Posterior vena cava (tissue), 2 donors: ENCODE results near the gene NET1. TPM values are rescaled to one million over a fixed set of nuclear protein-coding genes. Genes with fewer than 3 reads are reported as not detected.
"Not testable (repeated sequence)": the region's sequence is repeated elsewhere in the genome, so short reads cannot be mapped to it uniquely, and the experiment has no call there.

Experiments
- DNase-seq: peaks from one replicate; pipeline ENCODE4 v3.0.0-alpha.2; 2020; ENCODE audit warnings: low spot score
- intact Hi-C, 2 donors: fragments of 100-400 bp; cut with DNase I; formaldehyde crosslinking; loops; one replicate each; pipeline versions ENCODE4 v1.14.1 to v1.14.2; 2022 to 2023
- total RNA-seq, 2 donors: library from RNA; stranded (reverse); fragmentation: NEBNext Ultra II Directional; extraction: Animal tissue kit (Norgen Biotek cat#: 25700); gene quantifications; one replicate each; pipeline ENCODE4 v1.2.1, GENCODE V29; 2021
- donor health status: DM: yes; HTN: yes; CAD: no.
- donor health status: DM: yes; HTN: yes; CAD: no.

Gene NET1
- total RNA-seq, 2 donors from 2014 or later: 99.3 to 113 TPM

DNA sequence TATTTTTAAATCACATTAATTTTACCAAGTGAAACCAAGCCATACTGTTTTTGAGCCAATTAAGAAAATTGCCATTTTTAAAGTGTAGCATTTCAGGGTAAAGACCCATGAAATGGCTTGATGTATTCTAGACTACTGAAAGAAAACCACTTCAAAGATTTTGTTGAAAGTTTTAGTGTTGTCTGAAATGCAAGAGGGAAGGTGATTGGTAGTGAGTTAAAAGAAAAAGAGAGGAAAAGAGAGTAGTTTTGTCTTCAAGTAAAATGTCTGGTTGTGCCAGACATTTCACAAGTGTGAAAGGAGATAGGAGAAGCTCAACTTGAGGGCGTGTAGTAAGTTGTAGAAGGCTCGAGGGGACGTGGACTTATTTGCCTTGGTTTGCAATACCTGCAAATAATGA lies 45.4 kb downstream of the NET1 start:
- intact Hi-C loops: loop anchor here in 1 of 2 donors (10.0 kb wide), 1 partner anchor 87 kb away; no protein-coding TSS in a partner anchor
- DNase-seq: no peak

DNA sequence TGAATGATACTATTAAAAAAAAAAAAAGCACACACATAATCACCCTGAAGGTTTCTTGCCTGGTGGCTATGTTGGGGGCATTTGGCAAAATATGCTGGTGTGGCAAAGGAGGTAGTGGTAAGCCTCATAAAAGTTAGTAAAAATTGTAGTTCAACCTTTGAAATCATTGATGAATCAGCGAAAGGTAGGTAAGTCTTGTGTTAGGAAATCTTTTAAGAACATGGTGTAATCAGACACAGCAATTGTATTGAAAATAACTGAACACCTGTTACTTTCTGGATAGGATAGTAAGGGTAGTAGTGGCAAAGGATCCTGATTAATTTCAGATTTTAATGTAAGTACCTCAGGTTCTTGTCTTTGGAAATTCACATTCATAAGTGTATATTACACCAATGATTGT lies 46.1 kb downstream of the NET1 start:
- no peak for DNase-seq
- intact Hi-C loops: loop anchor here in 1 of 2 donors (10.0 kb wide), 1 partner anchor 86 kb away; no protein-coding TSS in a partner anchor

DNA sequence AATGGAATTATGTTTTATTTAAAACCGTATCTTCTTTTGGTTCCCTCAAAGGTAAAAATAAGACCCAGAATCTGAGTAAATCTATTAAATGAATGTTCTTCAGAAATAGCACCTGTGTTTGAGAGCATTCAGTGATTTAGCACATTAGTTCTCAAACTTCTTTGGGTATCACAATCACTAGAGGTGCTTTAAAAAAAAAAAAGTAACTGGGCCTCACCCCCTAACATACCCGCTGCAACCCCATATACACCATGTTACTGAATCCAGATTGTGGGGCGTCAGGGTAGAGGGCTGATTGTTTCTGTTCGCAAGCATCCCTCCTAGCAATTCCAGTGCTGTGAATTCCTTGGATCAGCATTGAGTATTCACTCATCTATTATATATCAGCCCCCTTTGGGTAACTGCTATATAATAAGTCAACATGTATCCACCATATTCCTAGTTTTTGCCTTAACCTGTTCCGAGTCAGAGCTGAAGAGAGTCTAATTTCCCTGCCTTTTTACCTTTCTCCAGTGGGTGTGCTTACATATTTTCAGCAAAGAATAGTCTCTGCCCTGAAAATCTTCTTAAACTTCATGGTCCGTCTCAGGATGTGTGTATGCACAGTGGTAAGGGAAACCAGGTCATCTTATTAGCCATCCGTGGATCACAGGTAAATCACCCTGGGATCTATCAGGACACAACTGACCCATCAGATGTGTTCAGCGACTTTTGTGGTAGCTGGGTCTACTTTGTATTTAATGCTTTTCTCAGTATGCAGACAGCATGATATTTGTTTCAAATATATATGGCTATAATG lies 46.8 kb downstream of the NET1 start:
- no peak for DNase-seq

DNA sequence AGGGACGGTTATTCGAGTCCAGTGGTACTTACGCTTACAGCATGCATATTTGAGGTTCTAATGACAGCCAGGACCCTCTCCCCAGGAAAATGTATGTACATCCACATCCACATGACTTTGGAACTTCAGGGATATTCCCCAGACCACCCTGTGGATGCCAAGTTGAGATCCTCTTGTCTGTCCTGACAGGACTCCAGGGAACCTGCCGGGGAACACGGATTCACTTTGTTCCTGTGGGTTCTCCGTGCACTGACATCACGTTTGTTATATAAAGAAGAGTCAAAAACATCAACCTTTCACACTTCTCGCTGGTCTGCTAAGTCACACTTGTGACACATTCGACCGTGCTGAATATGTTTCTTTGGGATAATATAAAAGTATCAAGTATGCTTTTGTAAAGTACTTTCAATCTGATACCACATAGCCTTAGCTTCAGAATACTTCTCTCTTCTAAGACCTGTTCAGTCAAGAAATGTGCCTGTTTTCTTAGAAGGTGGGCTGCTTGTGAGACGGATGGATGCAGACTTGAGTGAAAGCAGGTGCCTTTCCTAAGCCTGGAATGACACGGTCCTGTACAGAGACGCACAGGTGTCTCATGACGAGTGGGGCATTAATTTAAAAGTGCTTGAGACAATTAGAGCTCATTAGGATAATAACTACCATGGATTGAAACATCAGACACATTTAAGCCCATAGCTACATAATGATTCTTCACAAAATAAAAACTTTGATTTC lies 48.3 kb downstream of the NET1 start:
- intact Hi-C loops: no loop called here
- no peak for DNase-seq

More for the DNA sequence above, 46.8 kb downstream of the NET1 start:
- intact Hi-C loops: loop anchor here in 1 of 2 donors (10.0 kb wide), 1 partner anchor 86 kb away; no protein-coding TSS in a partner anchor

DNA sequence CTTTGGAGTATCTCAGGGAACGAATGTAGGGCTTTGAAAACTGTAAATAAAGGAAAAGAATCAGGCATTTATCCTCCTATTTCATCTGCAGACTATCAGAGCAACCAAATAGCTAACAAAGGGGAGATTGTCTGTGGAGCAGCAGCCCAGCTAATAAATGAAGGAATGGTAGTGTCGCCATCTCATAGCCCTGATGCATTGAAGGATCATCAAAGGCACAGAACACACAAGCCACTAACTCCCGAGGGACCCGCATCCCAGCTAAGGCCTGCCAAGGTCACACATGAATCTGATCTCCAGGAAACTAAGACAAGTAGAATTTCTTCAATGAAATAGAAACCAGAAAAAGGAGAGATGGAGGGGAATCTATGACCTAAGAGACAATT lies 48.8 kb downstream of the NET1 start:
- intact Hi-C loops: no loop called here
- DNase-seq: no peak

DNA sequence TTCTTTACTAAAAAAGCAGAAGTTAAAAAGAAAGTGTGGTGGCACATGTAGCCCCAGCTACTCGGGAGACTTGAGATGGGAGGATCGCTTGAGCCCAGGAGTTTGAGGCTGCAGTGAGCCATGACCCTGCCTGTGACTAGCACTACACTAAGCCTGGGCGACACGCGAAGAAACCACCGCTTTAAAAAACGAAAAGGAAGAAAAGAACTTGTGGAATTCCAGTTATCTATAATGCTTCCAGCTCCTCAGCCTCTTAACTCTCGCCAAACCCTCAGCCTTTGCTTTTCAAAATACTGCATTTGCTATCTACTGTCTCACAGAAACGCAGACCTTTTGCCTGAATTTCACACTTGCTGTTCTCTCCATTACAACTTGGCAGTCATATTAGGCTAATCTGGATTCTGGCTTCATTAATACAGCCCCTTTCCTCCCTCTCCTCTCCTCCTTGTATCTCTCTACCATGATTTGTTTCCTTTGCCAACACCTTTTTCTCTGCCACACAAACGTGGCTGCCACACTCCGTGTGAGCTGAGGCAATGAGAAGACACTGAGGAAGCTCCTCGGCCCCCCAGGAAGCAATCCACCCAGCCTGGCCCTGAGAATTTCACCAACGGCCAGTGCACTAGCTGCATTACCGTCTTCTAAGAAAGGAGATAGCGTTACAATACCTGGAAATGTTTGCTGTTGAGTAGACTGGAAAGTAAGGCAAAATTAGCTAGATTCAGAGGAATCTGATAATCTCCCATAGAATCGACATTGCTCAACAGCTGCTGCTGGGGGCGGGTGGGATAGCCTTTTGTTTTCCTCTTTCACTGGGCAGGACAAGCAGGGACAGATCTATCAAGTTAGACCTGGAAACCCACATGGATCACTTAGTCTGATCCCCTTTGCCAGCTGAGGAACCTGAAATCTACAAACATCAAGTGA lies 49.8 kb downstream of the NET1 start:
- intact Hi-C loops: no loop called here
- no peak for DNase-seq

DNA sequence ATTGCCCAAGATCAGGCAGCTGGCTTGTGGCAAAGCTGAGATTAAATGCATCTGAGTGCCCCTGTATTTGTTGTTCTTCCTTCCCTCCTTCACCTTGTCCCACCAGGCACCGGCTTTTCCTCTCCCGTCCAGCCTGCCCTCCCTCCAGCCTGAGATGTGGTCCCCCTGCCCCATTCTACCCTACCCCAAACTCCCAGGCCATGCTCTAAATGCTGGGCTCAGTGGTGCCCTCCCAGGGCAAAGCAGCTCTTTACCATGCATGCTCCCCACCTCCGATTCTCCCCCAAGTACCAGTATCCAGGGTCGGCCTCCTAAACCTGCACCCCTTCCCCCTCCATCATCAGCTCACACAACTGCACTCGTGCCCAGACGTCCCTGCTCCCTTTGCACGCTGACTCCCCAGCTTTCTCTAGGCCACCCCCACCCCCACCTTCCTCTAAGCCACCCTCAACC lies 50.5 kb downstream of the NET1 start:
- intact Hi-C loops: no loop called here
- no peak for DNase-seq

DNA sequence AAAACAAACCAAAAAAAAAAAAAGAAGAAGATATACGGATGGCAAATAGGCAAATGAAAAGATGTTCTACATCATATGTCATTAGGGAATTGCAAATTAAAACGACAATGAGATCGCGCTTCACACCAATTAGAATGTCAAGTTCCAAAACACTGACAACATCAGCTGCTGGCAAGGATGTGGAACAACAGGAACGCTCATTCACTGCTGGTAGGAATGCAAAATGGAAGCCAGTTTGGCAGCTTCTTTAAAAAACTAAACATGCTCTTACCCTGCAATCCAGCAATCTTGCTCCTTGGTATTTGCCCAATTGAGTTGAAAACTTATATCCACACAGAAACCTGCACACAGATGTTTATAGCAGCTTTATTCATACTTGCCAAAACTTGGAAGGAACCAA lies 52.2 kb downstream of the NET1 start:
- intact Hi-C loops: no loop called here
- DNase-seq: no peak

DNA sequence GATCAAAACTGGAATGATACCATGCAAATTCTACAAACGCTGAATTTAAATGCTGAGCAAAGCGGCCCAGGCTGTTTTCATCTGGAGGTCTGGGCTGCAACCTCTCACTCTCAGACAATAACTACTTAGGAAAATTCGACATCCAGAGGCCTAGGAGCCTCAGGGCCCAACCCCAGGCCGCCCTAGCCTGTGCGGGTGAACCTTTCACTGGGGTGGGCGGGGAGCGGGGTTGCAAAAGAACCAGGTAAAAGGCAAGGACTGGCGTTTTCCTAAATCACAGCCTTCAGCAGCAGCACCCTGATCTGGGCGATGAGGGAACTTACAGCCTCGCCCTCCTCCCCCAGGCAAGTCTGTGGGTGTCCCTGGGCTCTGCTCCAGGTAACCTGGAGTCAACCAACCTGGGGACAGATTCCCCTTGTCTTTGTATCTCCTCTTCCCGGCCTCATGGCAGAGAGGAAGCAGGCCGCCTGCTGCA lies 53.7 kb downstream of the NET1 start:
- intact Hi-C loops: no loop called here
- DNase-seq: no peak

DNA sequence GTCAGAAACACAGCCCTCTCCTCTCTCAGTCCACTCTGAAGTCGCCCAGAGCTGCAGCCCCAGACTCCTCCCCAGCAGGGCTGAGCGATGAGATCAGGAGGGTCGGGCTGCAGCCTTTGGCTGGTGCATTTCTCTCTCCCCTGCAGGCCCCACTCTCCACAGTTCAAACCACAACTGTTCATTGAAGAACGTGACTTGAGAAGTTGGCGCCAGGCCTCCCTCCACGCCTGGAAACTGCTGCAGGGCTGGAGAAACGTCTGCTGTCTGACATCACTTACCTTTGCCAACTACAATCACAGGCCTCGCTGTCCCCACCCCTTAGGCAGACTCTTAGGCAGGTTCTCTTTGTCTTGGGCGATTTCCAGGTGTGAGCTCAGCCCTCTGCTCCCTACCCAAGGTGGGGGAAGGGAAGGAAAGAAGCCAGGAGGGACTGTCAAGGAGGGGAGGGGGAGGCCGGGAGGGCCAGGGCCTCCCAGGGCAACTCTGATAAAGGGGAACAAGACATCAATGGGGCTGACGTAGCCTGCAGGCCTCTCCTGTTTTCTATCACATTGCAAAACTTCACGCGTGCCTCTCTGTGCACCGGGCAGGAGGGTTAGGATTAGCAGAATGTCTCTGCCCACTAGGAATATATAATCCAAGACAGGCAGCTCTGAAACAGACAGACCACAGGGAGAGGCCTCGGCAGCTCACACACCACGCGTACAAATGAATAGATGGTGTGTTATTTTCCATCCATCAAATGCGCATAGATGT lies 54.3 kb downstream of the NET1 start:
- intact Hi-C loops: no loop called here
- no peak for DNase-seq

DNA sequence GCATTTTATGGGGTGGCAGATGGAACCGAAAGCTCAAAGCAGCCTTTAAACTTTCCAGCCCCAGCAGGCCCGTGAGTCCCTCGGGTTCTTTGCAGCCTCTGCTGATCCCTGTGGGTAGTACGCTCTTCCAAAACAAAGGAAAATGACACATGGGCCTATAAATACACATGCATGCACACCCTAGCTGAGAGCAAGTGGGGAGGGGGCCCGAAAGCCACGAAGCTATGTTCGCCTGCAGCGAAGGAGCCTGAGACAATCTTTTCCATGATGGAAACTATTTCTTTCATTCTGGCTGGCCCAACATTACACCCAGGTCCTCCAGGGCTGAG lies 54.8 kb downstream of the NET1 start:
- DNase-seq: no peak
- intact Hi-C loops: no loop called here

DNA sequence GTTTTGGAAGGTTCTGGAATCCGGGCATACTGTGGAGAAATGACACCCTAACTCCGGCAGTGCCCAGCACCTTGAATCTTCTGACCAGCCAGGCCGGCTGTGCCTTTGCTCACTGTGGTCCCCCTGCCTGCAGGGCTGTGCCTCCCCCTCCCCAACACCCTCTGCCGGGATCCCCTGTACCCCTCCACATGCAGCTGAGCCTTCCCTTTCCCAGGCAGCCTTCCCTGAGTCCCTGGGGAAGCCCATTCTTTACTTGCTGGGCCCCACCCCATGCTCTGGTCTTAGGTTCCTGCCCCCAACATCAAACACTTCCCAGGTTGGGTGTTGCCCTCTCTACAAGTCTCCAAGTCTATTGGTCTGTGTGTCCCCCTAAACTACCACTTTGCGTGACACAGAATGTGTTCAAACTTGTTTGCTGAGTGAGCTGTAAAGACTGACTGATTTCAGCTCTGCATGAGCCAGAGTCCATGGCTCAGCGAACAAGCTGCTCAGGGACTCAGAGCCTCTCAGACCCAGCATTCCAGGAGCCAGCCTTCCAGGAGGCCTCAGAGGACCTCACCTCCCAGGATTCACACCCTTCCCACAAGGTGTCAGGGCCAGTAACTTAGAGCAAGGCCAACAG lies 55.4 kb downstream of the NET1 start:
- DNase-seq: no peak
- intact Hi-C loops: no loop called here

DNA sequence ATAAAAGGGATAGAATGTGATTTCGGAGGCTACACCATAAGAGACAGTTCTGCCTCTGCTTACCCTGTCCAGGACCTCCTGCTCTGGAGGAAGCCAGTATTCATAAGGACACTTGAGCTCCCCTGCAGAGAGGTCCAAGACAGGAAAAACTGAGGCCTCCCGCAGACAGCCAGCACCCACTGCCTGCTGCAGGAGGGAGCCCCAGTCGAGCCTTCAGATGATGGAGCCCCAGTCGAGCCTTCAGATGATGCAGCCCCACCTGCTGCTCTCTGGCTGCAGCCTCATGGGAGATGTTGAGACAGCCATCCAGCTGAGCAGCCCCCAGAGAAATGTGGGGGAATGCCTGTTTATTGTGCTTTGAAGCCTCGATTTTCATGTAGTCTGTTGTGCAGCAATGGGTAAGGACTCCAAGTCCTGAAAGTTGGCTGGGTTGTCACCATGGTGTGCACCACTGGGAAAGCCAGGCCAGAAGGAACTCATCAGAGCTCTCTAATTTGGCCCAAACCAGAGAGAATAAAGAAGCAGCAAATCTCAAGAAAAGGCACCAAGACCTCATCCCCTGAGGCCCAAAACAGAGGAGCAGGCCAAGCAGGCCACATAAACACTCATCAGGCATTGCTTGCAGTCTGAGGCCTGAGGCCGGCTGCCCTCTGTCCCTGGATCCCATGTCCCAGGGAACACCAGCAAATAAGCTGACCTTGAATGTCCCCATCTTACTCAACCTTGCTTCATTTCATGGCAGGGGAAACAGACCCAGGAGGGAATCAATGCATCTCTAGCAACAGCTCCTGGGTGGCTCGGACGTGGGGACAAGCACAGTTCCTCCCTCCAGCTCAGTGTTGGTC lies 56.1 kb downstream of the NET1 start:
- no peak for DNase-seq
- intact Hi-C loops: no loop called here

DNA sequence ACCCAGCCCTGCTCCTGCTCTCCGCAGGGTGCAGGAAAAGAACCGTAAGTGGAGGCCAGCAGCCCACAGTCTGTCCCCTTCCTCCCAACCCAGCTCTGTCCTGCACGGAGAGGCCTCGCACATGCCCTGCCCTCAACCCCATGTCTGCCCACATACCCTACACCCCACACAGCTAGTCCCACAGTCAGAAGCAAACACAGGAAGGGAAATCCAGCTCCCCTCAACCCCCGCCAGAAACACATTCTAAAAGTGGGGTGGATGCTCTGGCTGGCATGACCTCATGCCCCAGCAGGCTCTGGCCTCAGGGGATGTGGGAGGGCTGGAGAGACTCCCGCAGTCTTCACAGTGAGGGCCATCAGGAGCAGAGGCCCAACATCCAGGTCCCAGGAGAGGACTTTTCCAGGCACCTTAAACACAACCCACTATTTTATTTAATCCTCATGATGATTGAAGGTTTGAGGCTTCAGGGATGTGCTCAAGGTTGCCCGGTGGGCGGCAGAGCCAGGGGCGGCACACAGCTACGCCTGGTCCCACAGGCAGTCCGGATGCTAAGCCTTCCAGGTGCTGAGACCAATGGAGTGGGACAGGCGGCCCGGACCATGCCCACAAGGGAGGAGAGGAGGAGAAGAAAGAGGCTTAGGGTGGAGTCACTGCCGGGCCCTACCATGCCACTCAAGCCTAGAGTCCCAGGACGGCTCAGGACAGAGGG lies 57.1 kb downstream of the NET1 start:
- no peak for DNase-seq
- intact Hi-C loops: no loop called here

DNA sequence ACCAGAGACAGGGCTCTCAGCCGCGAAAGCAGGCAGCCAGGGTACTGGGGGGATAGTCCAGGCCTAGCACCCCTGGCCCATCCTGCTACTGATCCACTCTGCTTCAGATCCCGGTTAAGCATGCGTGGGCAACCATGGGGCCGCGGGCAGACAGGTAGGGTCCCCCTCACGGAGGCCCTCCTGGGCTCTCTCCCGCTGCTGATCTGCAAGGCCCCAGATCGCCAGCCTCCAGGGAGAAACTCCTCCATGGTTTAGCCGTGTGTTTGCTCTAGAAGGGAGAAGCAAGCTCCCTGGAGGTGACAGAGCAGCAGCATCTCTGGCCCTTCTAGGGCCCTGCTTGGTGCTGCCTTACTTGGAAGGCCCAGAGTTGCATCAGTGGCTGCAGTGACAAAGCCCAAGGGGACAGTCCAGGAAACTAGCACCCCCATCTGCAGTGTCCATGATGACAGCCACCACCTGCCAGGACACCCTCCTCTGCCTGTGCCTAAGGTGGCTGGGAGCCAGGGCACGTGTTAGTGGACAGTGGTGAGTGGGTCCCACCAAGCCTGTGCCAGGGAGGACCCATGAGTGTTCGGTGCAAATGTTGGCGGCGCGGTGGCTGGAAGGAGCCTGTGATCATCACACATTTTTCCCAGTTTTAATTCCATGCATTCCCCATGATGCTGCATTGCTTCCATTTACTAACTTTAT lies 57.9 kb downstream of the NET1 start:
- intact Hi-C loops: no loop called here
- no peak for DNase-seq

DNA sequence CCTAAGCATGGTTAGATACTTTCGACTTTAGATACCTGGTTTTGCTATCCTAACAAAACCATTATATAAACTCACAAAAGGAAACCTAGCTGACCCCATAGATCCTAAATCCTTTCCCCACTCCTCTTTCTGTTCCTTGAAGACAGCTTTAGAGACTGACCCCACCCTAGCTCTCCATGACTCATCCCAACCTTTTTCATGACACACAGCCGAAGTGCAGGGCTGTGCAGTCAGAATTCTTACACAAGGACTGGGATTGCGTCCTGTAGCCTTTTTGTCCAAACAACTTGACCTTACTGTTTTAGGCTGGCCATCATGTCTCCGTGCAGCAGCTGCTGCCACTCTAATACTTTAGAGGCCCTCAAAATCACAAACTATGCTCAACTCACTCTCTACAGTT lies 62.3 kb downstream of the NET1 start:
- DNase-seq, intact Hi-C loops: not testable (repeated sequence)
